Mesodermal cell (in vitro differentiated cells): ENCODE results near the gene MTHFR.

Experiments
- H3K27ac ChIP-seq: 2 replicates; pipeline ENCODE4 v1.7.0; 2013; ENCODE audit warnings: mild to moderate bottlenecking, low read depth, low read length, moderate library complexity; ENCODE audit not compliant: severe bottlenecking
- H3K36me3 ChIP-seq: 2 replicates; pipeline ENCODE4 v1.7.1; 2013; ENCODE audit warnings: mild to moderate bottlenecking, low read length, moderate library complexity; ENCODE audit not compliant: control insufficient read depth, insufficient read depth
- H3K4me1 ChIP-seq: one replicate; pipeline ENCODE4 v1.7.1; 2013; ENCODE audit warnings: mild to moderate bottlenecking, low read length; ENCODE audit not compliant: insufficient read depth, control insufficient read depth, poor library complexity, severe bottlenecking
- H3K4me3 ChIP-seq: 2 replicates; pipeline ENCODE4 v1.7.0; 2013; ENCODE audit warnings: low read length, control low read depth, mild to moderate bottlenecking; ENCODE audit not compliant: insufficient read depth, poor library complexity, severe bottlenecking; ENCODE audit errors: extremely low read depth
- H3K9me3 ChIP-seq: 2 replicates; pipeline ENCODE4 v1.7.1; 2013; ENCODE audit warnings: mild to moderate bottlenecking, low read length, moderate library complexity; ENCODE audit not compliant: control insufficient read depth
- WGBS, 2 experiments: methylation state at CpG; one replicate each; pipeline ENCODE4 v1.1.5; 2013; ENCODE audit warnings: missing lambda C conversion rate in 2 of 2; ENCODE audit not compliant: insufficient coverage in 2 of 2; 5-methylcytosine and 5-hydroxymethylcytosine counted together

Gene MTHFR

DNA sequence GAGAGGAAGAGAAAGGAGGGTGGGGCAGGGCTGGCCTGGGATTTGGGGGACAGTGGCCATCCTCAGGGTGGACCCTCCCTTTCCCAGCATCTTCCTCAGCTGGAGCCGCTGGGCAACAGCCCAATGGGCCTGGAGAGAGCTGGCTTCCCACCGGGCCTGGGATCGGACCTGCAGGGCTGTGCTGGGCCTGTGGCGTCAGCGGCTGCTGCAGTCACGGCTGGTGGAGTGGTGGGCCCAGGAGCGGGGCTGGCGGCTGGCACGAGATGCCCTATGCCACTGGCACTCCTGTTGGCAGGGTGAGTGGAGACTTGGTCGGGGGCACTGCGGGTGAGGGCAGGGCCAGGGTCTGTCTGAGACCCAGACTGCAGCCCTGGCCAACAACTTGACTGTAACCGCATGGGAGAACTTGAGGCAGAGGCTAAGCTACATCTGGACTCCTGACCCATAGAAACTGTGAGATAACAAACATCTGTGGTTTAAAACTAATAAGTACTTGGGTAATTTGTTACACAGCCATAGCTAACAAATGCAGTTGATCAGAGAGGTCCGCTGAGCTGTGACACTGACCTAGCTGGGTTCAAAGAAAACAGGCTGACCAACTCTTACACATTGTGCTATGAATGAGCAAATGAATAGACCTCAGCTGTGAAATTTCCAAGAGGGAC, 25.9 kb downstream of the MTHFR start:
- Histone ChIP-seq H3K4me3 (no peak overlapping the region), H3K27ac (no peak overlapping the region), H3K4me1 (peaks cover 3% of the 10 kb centered on the region), H3K9me3 (no peaks in the 10 kb centered on the region), H3K36me3 (no peaks in the 10 kb centered on the region)
- WGBS, 2 experiments: 80 to 88% methylated on average over 11 to 12 of the region's 13 CpGs

DNA sequence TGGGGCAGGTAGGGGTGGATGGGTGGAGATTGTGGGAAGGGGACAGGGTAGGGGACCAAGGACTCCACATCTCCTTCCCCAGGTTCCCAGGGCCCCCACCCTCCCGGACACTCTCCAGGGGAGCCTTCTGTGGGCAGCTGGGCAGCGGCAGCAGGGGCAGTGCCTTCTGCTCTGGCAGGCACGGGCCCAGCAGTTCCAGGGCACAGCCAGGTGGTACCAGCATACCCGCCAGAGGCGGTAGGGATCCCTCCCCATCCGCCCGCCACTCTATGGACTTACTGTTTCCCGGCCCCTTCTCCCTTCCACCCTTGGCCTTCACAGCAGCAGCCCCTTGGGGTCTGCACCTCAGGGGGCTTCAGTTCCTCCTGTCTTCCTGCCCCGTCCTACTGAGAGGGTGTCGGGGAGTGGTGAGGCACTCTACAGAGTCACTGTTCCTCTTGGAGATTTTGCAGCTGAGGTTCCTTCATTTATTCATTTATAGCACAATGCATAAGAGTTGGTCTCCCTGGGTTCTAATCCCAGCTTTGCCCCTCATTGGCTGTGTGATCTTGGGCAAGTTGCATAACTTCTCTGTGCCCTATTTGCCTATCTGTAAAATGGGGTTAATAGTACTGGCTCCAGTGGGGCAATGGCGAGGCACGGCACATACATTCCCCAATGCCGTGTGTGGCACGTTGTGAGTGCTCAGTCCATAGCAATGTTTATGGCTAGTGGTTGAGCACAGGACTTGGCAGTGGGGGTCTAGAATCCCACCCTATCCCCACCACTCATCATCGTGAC, 26.7 kb downstream of the MTHFR start:
- 81 to 92% methylated on average over 6 to 11 of the region's 15 CpGs for WGBS, 2 experiments
- Histone ChIP-seq H3K9me3 (no peaks in the 10 kb centered on the region), H3K4me1 (no peaks in the 10 kb centered on the region), H3K27ac (no peak overlapping the region), H3K4me3 (no peak overlapping the region), H3K36me3 (no peaks in the 10 kb centered on the region)

DNA sequence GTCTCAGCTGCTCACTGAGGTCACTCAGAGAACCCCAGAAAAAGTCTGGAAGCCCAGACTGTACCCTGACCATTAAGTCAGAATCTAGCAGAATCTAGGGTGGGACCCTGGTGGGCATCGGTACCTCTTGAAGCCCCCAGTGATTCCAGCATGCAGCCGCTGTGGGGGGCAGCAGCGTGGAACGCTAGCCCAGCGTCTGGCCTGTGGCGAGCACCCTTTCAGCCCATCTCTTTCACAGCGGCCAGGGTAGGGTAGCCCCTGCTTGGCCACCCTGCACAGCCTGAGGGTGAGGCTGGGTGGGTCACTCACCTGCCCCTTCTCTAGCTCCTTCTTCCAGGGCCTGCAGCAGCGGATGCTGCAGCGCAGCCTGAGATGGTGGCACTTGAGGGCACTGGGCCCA, 27.4 kb downstream of the MTHFR start:
- H3K9me3 ChIP-seq: no peaks in the 10 kb centered on the region
- no peak overlapping the region for H3K27ac ChIP-seq
- 94 to 95% methylated on average over 9 of the region's 9 CpGs for WGBS, 2 experiments
- no peak overlapping the region for H3K4me3 ChIP-seq
- H3K36me3 ChIP-seq: no peaks in the 10 kb centered on the region
- H3K4me1 ChIP-seq: no peaks in the 10 kb centered on the region

DNA sequence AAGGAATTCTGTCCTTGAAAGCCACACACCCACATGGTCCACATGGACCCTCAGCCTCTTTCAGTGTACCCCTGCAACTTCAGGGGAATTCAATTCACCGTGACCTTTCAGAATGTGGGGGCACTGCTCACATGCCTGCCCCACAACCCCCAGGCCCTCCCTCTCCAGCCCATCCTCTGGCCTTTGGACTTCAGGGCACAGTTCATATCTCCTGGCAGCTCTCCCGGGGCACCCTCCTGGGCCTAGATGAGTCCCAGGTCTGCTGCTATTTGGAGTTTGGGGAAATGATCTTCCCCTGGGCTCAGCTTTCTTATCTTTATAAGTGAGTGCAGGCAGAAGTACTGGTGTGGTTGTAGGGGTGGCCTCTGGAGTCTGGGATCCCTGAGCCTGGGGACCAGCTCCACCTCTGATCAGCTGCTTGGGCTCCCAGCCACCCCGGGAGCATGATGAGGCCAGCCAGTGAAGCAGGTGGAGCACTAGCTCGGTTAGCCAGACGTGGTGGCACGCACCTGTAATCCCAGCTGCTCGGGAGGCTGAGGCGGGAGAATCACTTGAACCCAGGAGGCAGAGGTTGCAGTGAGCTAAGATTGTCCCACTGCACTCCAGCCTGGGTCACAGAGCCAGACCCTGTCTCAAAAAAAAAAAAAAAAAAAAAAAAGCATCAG, 28.0 kb downstream of the MTHFR start:
- no peaks in the 10 kb centered on the region for H3K9me3 ChIP-seq
- H3K36me3 ChIP-seq: no peaks in the 10 kb centered on the region
- WGBS, 2 experiments: 84 to 97% methylated on average over 7 of the region's 8 CpGs
- no peak overlapping the region for H3K27ac ChIP-seq
- no peaks in the 10 kb centered on the region for H3K4me1 ChIP-seq
- H3K4me3 ChIP-seq: no peak overlapping the region

DNA sequence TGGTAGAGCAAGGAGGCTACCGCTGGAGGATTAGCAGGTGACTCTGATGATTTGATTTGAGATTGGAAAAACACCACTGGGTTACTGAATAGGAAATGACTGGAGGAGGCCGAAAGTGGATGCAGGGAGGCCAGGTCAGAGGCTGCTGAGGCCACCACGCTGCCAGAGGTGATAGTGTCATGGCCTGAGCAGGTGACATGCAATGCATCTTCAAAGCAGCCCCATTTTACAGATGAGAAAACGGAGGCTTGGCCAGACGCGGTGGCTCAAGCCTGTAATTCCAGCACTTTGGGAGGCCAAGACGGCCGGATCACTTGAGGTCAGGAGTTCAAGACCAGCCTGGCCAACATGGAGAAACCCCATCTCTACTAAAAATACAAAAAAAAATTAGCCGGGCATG, 31.0 kb downstream of the MTHFR start:
- no peaks in the 10 kb centered on the region for H3K36me3 ChIP-seq
- no peaks in the 10 kb centered on the region for H3K4me1 ChIP-seq
- no peak overlapping the region for H3K4me3 ChIP-seq
- no peak overlapping the region for H3K27ac ChIP-seq
- 93% methylated on average over 6 to 7 of the region's 9 CpGs for WGBS, 2 experiments
- H3K9me3 ChIP-seq: no peaks in the 10 kb centered on the region

DNA sequence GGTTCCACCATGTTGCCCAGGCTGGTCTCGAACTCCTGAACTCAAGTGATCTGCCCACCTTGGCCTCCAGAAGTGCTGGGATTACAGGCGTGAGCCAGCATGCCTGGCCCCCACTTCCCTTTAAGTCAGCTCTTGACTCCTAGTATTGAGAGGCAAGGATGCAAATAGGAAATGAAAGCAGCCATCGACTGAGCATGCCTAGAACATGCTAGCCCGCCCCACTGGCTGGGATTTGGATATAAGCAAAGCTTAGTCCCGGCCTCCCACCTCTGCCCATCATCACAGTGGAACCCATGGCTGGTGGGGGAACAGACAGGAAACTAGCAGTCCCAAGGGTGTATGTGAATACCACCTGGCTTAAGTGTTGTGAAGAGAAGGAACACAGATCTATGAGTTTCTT, 33.3 kb downstream of the MTHFR start:
- Histone ChIP-seq H3K27ac (no peak overlapping the region), H3K4me1 (no peaks in the 10 kb centered on the region), H3K36me3 (no peaks in the 10 kb centered on the region), H3K4me3 (no peak overlapping the region), H3K9me3 (no peaks in the 10 kb centered on the region)
- 87 to 94% methylated on average over 3 to 4 of the region's 5 CpGs for WGBS, 2 experiments

DNA sequence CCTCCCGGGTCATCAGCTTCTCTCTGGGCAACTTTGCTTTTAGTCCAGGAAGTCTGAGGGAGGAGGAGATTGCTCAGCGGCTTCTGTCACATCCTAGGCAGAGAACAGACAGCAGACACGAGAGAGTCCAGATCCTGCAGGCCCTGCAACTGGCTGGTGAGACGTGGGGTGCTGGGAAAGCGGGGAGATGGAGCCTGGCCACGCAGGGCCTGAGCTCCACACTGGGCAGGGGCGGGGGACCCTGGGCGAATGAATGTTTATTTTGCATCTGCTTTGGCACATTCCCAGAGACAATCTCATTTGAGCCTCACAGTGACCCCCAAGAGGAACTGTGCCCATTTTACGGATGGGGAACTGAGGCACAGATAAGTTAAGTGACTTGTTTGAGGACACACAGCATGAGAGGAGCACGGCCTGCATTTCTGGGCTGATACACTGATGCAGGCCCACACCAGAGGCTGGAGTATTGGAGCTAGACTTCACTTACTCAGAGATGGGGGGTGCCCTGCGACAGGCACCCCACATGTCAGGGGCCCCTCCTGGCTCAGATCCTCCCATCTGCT, 34.2 kb downstream of the MTHFR start:
- Histone ChIP-seq H3K4me1 (no peaks in the 10 kb centered on the region), H3K9me3 (no peaks in the 10 kb centered on the region), H3K27ac (no peak overlapping the region), H3K4me3 (no peak overlapping the region), H3K36me3 (no peaks in the 10 kb centered on the region)
- WGBS, 2 experiments: 81 to 84% methylated on average over 7 to 10 of the region's 11 CpGs

DNA sequence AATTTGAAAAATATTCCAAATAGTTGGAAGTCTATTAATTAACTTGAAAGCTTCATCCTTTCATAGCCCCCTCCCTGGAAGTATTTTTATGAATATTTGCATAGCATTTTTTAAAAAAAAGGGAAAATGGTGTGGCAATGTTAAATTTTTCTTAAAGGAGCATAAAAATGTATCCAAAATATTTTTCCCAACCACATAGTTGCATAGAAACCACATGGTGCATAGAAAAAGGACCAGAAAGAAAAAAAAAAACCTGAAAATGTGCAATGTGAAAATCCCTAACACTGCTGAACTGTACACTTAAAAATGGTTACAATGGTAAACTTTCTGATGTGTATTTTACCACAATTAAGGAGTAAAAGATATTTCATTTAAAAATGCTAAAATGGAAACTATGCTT, 35.8 kb downstream of the MTHFR start:
- Histone ChIP-seq H3K27ac (no peak overlapping the region), H3K4me1 (no peaks in the 10 kb centered on the region), H3K36me3 (no peaks in the 10 kb centered on the region), H3K9me3 (no peaks in the 10 kb centered on the region), H3K4me3 (no peak overlapping the region)

DNA sequence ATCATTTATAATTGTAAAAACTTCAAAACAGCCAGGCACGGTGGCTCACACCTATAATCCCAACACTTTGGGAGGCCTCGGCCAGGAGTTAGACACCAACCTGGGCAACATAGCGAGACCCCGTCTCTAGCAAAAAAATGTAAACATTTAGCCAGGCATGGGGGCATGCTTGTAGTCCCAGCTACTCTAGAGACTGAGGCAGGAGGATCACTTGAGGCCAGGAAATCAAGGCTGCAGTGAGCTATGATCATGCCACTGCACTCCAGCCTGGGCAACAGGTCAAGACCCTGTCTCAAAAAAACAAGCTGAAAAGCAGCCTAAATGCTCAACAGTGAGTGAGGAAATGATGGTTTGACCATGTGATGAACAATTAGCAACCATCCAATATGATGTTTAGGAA, 36.5 kb downstream of the MTHFR start:
- Histone ChIP-seq H3K4me3 (no peak overlapping the region), H3K9me3 (no peaks in the 10 kb centered on the region), H3K27ac (no peak overlapping the region), H3K4me1 (no peaks in the 10 kb centered on the region), H3K36me3 (no peaks in the 10 kb centered on the region)
- WGBS, 2 experiments: 81 to 94% methylated on average over 4 of the region's 4 CpGs

DNA sequence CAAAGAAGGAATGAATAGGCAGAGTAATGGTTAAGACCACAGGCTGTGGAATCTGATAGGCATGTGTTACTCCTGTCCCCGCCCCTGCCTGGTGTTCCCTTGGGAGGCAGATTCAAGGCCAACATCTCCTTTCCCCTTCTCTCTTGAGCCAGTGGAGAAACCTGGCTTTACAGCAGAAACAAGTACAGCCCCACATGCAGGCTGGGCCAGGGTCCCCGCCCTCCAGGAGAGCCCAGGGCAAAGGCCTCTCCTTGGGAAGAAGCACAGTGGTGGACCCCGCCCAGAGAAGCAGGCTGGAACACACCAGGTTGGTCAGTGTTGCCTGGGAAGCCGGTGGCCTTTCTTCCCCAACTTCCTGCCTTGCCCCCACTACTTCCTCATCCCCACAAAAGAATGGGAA, 36.9 kb downstream of the MTHFR start:
- Histone ChIP-seq H3K36me3 (no peaks in the 10 kb centered on the region), H3K9me3 (no peaks in the 10 kb centered on the region), H3K4me1 (no peaks in the 10 kb centered on the region), H3K27ac (no peak overlapping the region), H3K4me3 (no peak overlapping the region)
- 63 to 90% methylated on average over 2 of the region's 4 CpGs for WGBS, 2 experiments
